Mammary epithelial cell (primary cell): ENCODE measurements around the gene ABHD16A.

Experiments
- CTCF ChIP-seq, 2 donors: IDR thresholded peaks in 1 of 2; conservative IDR thresholded peaks in 1 of 2; 2 replicates each; pipeline ENCODE4 v1.5.1; 2011 to 2012; ENCODE audit warnings: inconsistent platforms in 2 of 2, low read length in 2 of 2, mild to moderate bottlenecking in 2 of 2, control low read depth in 1 of 2, low read depth in 1 of 2; ENCODE audit not compliant: insufficient read depth in 1 of 2; ENCODE audit errors: extremely low read depth in 1 of 2
- EZH2 ChIP-seq: IDR thresholded peaks from 2 replicates; pipeline ENCODE4 v1.6.1; 2012; ENCODE audit warnings: low read length, inconsistent platforms, borderline replicate concordance

- TF ChIP-seq CTCF (conservative IDR thresholded peaks at IDR 0.05 in 1 of 2, IDR thresholded peaks at IDR 0.05 in 1 of 2; ENCODE audit: extremely low read depth in 1 of 2, insufficient read depth in 1 of 2, low read depth in 1 of 2, low read length in 2 of 2), result no peak
- no peak for TF ChIP-seq EZH2
These were observed 49.7 kb upstream of the ABHD16A start for GRCh38 chr6:31752739-31753319.
